ENCODE measurements around the gene ZNF385C.

Gene ZNF385C

GRCh38 chr17:42047343-42047742, 50.9 kb downstream of the ZNF385C start:
- no peaks in the 10 kb centered on the region for H3F3A ChIP-seq (ENCODE audit: insufficient read depth, low read length)
- H3K9me3 ChIP-seq (replicated peaks; ENCODE audit: insufficient read depth, low read length), result no peaks in the 10 kb centered on the region
- H3K4me3 ChIP-seq (ENCODE audit: low read length), result no peak overlapping the region
- H3K27ac ChIP-seq (ENCODE audit: low read length), result no peak overlapping the region
- H3K9me2 ChIP-seq (replicated peaks; ENCODE audit: insufficient read depth, low read length), result no peaks in the 10 kb centered on the region
- H3K4me2 ChIP-seq (ENCODE audit: low read depth, low read length), result no peak overlapping the region
- H3K9ac ChIP-seq (ENCODE audit: low read length), result no peak overlapping the region
- DNase-seq, result no peak
- H3K79me2 ChIP-seq (ENCODE audit: low read length), result no peaks in the 10 kb centered on the region
- peaks cover 22% of the 10 kb centered on the region for H3K27me3 ChIP-seq (replicated peaks; ENCODE audit: insufficient read depth, low read length)
- no peak overlapping the region for H2AFZ ChIP-seq (ENCODE audit: low read length)
- H3K4me1 ChIP-seq (ENCODE audit: low read length), result no peaks in the 10 kb centered on the region
- no peaks in the 10 kb centered on the region for H3K36me3 ChIP-seq (replicated peaks; ENCODE audit: insufficient read depth, low read length)
- TF ChIP-seq CTCF (IDR thresholded peaks at IDR 0.05; ENCODE audit: low read length) (no peak), EZH2phosphoT487 (IDR thresholded peaks at IDR 0.05; ENCODE audit: low read length) (no peak), EZH2 (optimal IDR thresholded peaks at IDR 0.05; ENCODE audit: low read depth, low read length) (no peak)
- no peaks in the 10 kb centered on the region for H4K20me1 ChIP-seq (ENCODE audit: insufficient read depth, low read length)

- Histone ChIP-seq H3K4me1 (ENCODE audit: low read length) (no peaks in the 10 kb centered on the region), H2AFZ (ENCODE audit: low read length) (no peak overlapping the region), H3K4me3 (ENCODE audit: low read length) (no peak overlapping the region), H3K9me3 (replicated peaks; ENCODE audit: insufficient read depth, low read length) (no peaks in the 10 kb centered on the region), H3K27ac (ENCODE audit: low read length) (no peak overlapping the region), H4K20me1 (ENCODE audit: insufficient read depth, low read length) (no peaks in the 10 kb centered on the region), H3K36me3 (replicated peaks; ENCODE audit: insufficient read depth, low read length) (no peaks in the 10 kb centered on the region), H3K9me2 (replicated peaks; ENCODE audit: insufficient read depth, low read length) (no peaks in the 10 kb centered on the region), H3K79me2 (ENCODE audit: low read length) (no peaks in the 10 kb centered on the region), H3K27me3 (replicated peaks; ENCODE audit: insufficient read depth, low read length) (peaks cover 8% of the 10 kb centered on the region), H3K9ac (ENCODE audit: low read length) (no peak overlapping the region), H3F3A (ENCODE audit: insufficient read depth, low read length) (no peaks in the 10 kb centered on the region), H3K4me2 (ENCODE audit: low read depth, low read length) (no peak overlapping the region)
- no peak for DNase-seq
- TF ChIP-seq EZH2 (optimal IDR thresholded peaks at IDR 0.05; ENCODE audit: low read depth, low read length) (no peak), CTCF (IDR thresholded peaks at IDR 0.05; ENCODE audit: low read length) (no peak), EZH2phosphoT487 (IDR thresholded peaks at IDR 0.05; ENCODE audit: low read length) (no peak)
Observed at GRCh38 chr17:42045719-42046118, 52.6 kb downstream of the ZNF385C start.

- TF ChIP-seq EZH2 (optimal IDR thresholded peaks at IDR 0.05; ENCODE audit: low read depth, low read length) (no peak), EZH2phosphoT487 (IDR thresholded peaks at IDR 0.05; ENCODE audit: low read length) (no peak), CTCF (IDR thresholded peaks at IDR 0.05; ENCODE audit: low read length) (no peak)
- no peaks in the 10 kb centered on the region for H3K79me2 ChIP-seq (ENCODE audit: low read length)
- H3K9me3 ChIP-seq (replicated peaks; ENCODE audit: insufficient read depth, low read length), result no peaks in the 10 kb centered on the region
- no peak for DNase-seq
- no peaks in the 10 kb centered on the region for H3K9me2 ChIP-seq (replicated peaks; ENCODE audit: insufficient read depth, low read length)
- no peak overlapping the region for H3K9ac ChIP-seq (ENCODE audit: low read length)
- no peaks in the 10 kb centered on the region for H3K36me3 ChIP-seq (replicated peaks; ENCODE audit: insufficient read depth, low read length)
- no peaks in the 10 kb centered on the region for H3K27me3 ChIP-seq (replicated peaks; ENCODE audit: insufficient read depth, low read length)
- H3K4me3 ChIP-seq (ENCODE audit: low read length), result no peak overlapping the region
- no peaks in the 10 kb centered on the region for H3K4me1 ChIP-seq (ENCODE audit: low read length)
- no peak overlapping the region for H3K27ac ChIP-seq (ENCODE audit: low read length)
- H2AFZ ChIP-seq (ENCODE audit: low read length), result no peak overlapping the region
- no peaks in the 10 kb centered on the region for H4K20me1 ChIP-seq (ENCODE audit: insufficient read depth, low read length)
- H3K4me2 ChIP-seq (ENCODE audit: low read depth, low read length), result no peak overlapping the region
- no peaks in the 10 kb centered on the region for H3F3A ChIP-seq (ENCODE audit: insufficient read depth, low read length)
Observed at GRCh38 chr17:42042598-42043319, 55.5 kb downstream of the ZNF385C start.

All from MM.1S (cell line).